Stimulated activated CD8-positive, alpha-beta memory T cell treated with anti-CD3 and anti-CD28 coated beads, Interleukin-12 subunit alpha, Interleukin-12 subunit beta, amount 100 ng/mL, for 1 hour (primary cell): ENCODE data around the gene U2AF2.
"Not testable (repeated sequence)": the region's sequence is repeated elsewhere in the genome, so short reads cannot be mapped to it uniquely, and the experiment has no call there.

ENCODE experiments used
- DNase-seq: peaks from one replicate; pipeline ENCODE4 v3.0.0-alpha.2; 2020; ENCODE audit warnings: low read depth

The U2AF2 gene

DNA sequence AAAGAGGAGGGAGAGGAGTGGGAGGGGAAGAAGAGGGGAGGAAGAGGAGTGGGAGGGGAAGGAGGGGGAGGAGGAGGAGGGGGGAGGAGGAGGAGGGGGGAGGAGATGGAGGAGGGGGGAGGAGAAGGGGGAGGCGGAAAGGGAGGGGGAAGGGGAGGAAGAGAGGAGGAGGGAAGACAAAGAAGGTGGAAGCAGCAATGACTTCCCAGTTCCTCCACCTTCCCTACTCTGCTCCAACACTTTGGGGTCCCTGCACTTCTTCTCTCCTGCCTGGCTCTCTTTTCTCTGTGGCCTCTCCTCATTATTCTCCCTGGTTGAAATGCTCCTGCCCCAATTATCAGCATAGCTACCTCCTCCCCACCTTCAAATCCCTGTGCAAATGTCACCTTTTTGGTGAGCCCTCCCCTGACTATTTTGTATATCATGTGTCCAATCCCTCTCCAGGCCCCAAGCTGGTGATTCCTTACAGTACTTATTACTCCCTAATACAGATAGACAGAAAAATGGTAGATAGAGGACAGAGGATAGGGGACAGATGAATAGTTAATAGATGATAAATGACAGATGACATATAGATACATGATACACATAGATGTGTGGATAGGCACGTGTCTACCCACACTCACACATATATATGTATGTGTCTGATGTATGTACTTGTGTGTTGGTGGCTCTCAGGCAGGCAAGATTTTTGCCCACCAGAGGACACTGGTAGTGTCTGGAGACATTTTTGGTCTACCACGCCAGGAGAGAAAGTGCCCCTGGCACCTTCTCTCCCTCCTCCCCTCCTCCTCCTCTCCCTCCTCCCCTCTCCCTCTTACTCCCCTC is 58.2 kb downstream of the U2AF2 start:
- no peak for DNase-seq

DNA sequence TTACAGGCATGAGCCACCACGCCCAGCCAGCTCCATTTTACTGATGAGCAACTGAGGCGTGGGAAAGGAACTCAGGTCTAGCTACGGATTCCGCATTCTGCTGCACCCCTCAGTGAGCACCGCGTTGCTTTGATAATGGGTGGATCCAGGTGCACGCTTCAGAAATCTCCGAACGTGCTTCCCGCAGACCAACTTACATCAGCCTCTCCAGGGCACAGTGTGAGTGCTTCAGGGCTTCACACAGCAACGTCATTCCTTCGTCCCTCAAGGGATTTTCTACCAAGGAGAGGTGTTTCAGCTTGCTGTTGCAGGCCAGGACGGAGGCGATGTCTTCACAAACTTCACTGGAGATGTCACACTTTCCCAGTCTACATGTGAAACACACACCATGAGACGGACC is 61.7 kb downstream of the U2AF2 start:
- no peak for DNase-seq

- no peak for DNase-seq
These were observed 62.4 kb downstream of the U2AF2 start for GRCh38 chr19:55717251-55717650.

- DNase-seq: not testable (repeated sequence)
These were observed 63.3 kb downstream of the U2AF2 start for GRCh38 chr19:55717879-55718711.

GRCh38 chr19:55720214-55720746 is 65.4 kb downstream of the U2AF2 start:
- DNase-seq: no peak

- DNase-seq: no peak
These were observed 66.0 kb downstream of the U2AF2 start for GRCh38 chr19:55720801-55721200.

- no peak for DNase-seq
These were observed 68.7 kb downstream of the U2AF2 start for GRCh38 chr19:55723491-55723890.
